T-helper 1 cell treated with Interleukin-12 subunit alpha and Interleukin-12 subunit beta and Interleukin-4 antibody, amounts not matched to agents 30 μg/mL and 1 μg/mL, for 36 hours (primary cell): ENCODE measurements around the gene CCT7.

Experiments
- H3K27ac Mint-ChIP-seq: one replicate; pipeline ENCODE4 v1.8.0; 2021; ENCODE audit warnings: mild to moderate bottlenecking, mixed read lengths
- H3K27me3 Mint-ChIP-seq: one replicate; pipeline ENCODE4 v1.8.0; 2021; ENCODE audit warnings: low read depth, mixed read lengths
- H3K36me3 Mint-ChIP-seq: one replicate; pipeline ENCODE4 v1.8.0; 2021; ENCODE audit warnings: low read depth, mixed read lengths
- H3K4me1 Mint-ChIP-seq: one replicate; pipeline ENCODE4 v1.8.0; 2021; ENCODE audit warnings: low read depth, mixed read lengths
- H3K4me3 Mint-ChIP-seq: one replicate; pipeline ENCODE4 v1.8.0; 2021; ENCODE audit warnings: mild to moderate bottlenecking, moderate library complexity, mixed read lengths
- H3K9me3 Mint-ChIP-seq: one replicate; pipeline ENCODE4 v1.8.0; 2021; ENCODE audit warnings: mixed read lengths

The CCT7 gene

DNA sequence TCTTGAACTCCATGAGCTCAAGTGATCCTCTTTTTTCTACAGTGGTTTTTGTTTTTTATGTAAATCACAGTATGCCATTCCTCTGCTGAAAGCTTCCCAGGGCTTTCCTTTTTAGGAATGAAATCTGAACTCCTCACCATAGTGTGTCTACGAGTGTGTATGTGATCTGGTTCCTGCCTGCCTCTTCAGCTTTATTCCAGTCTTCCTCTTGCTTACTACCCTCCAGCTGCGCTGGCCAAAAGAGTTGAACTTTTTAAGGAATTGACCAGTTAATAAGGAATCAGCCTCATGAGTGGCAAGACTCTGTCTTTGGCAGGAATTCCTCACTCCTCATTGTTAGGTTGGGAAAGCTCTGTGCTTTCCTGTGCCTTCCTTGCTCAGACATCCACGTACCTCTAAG lies 4.0 kb downstream of the CCT7 start:
- Mint-ChIP-seq H3K27me3 (no peaks in the 10 kb centered on the region), H3K4me3 (no peak overlapping the region), H3K36me3 (peaks cover 14% of the 10 kb centered on the region), H3K4me1 (peaks cover 37% of the 10 kb centered on the region), H3K27ac (no peak overlapping the region), H3K9me3 (no peaks in the 10 kb centered on the region)

- no peak overlapping the region for H3K27ac Mint-ChIP-seq
- peaks cover 18% of the 10 kb centered on the region for H3K36me3 Mint-ChIP-seq
- peaks cover 36% of the 10 kb centered on the region for H3K4me1 Mint-ChIP-seq
- no peaks in the 10 kb centered on the region for H3K27me3 Mint-ChIP-seq
- no peaks in the 10 kb centered on the region for H3K9me3 Mint-ChIP-seq
- H3K4me3 Mint-ChIP-seq = no peak overlapping the region
Observed at GRCh38 chr2:73238976-73239375, 4.9 kb downstream of the CCT7 start.

- no peaks in the 10 kb centered on the region for H3K27me3 Mint-ChIP-seq
- no peak overlapping the region for H3K4me3 Mint-ChIP-seq
- H3K4me1 Mint-ChIP-seq = peaks cover 38% of the 10 kb centered on the region
- peaks cover 25% of the 10 kb centered on the region for H3K36me3 Mint-ChIP-seq
- no peaks in the 10 kb centered on the region for H3K9me3 Mint-ChIP-seq
- no peak overlapping the region for H3K27ac Mint-ChIP-seq
Observed at GRCh38 chr2:73239776-73240175, 5.7 kb downstream of the CCT7 start.

- no peak overlapping the region for H3K4me3 Mint-ChIP-seq
- H3K27ac Mint-ChIP-seq = peak overlapping the region; percentile 55
Observed at GRCh38 chr2:73243884-73244570, 9.9 kb downstream of the CCT7 start.

DNA sequence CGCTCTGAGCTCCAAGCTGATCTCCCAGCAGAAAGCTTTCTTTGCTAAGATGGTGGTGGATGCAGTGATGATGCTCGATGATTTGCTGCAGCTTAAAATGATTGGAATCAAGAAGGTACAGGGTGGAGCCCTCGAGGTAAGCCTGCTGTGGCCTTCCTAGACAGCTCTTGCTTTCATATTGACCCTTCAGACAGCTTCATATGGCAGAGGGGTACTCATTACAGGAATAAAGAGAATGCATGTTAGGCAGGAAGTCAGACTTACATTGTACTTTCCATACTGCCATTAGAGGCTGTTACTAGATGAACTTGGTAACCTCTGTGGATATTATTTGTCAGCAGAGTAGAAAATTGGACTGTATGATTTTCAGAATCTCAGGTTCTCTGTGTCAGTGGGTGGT lies 10.5 kb downstream of the CCT7 start:
- Mint-ChIP-seq H3K4me3 (no peak overlapping the region), H3K36me3 (peaks cover 46% of the 10 kb centered on the region), H3K27me3 (no peaks in the 10 kb centered on the region), H3K27ac (peak overlapping the region; percentile 22), H3K4me1 (peaks cover 12% of the 10 kb centered on the region), H3K9me3 (no peaks in the 10 kb centered on the region)

More at GRCh38 chr2:73243884-73244570, 9.9 kb downstream of the CCT7 start:
- H3K27me3 Mint-ChIP-seq = no peaks in the 10 kb centered on the region
- H3K9me3 Mint-ChIP-seq = no peaks in the 10 kb centered on the region
- H3K4me1 Mint-ChIP-seq = peaks cover 16% of the 10 kb centered on the region
- peaks cover 41% of the 10 kb centered on the region for H3K36me3 Mint-ChIP-seq

GRCh38 chr2:73246850-73247249 lies 12.7 kb downstream of the CCT7 start:
- Mint-ChIP-seq H3K4me1 (peaks cover 12% of the 10 kb centered on the region), H3K27me3 (no peaks in the 10 kb centered on the region), H3K36me3 (peaks cover 57% of the 10 kb centered on the region), H3K4me3 (no peak overlapping the region), H3K9me3 (no peaks in the 10 kb centered on the region), H3K27ac (no peak overlapping the region)

- Mint-ChIP-seq H3K4me3 (no peak overlapping the region), H3K27me3 (no peaks in the 10 kb centered on the region), H3K27ac (no peak overlapping the region), H3K36me3 (peaks cover 52% of the 10 kb centered on the region), H3K4me1 (peaks cover 7% of the 10 kb centered on the region), H3K9me3 (no peaks in the 10 kb centered on the region)
Observed at GRCh38 chr2:73249636-73250035, 15.5 kb downstream of the CCT7 start.

DNA sequence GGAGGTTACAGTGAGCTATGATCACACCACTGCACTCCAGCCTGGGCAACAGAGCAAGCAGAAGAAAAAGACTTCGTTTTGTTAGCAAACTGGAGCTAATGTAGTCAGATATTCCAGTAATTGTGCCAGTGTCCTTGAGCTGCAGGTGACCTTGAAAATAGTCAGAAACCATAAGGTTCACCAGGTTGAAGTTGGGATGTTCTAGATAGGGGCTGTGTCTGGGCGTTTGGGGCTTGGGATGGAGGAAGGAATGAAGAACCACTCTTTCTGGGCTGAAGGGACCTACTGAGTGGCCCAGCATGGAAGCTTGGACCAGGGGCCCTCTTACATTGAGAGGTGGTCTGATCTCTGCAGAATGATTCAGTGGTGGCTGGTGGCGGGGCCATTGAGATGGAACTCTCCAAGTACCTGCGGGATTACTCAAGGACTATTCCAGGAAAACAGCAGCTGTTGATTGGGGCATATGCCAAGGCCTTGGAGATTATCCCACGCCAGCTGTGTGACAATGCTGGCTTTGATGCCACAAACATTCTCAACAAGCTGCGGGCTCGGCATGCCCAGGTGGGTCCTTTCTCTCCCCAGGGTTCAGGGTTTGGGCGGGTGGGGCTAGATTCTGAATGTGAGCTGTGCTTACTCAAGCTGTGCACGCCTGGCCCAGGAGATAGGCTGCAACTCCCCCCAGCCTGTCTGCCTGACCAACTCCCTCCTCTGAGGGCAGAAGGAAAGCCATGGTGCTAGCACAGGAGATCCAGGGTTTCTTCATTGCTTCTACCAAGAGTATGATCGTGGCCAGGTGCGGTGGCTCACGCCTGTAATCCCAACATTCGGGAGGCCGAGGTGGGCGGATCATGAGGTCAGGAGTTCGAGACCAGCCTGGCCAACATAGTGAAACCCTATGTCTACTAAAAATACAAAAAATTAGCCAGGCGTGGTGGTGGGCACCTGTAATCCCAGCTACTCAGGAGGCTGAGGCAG lies 17.1 kb downstream of the CCT7 start:
- peaks cover 42% of the 10 kb centered on the region for H3K36me3 Mint-ChIP-seq
- H3K27me3 Mint-ChIP-seq = no peaks in the 10 kb centered on the region
- H3K27ac Mint-ChIP-seq = no peak overlapping the region
- H3K4me3 Mint-ChIP-seq = no peak overlapping the region
- peaks cover 3% of the 10 kb centered on the region for H3K4me1 Mint-ChIP-seq
- H3K9me3 Mint-ChIP-seq = no peaks in the 10 kb centered on the region

DNA sequence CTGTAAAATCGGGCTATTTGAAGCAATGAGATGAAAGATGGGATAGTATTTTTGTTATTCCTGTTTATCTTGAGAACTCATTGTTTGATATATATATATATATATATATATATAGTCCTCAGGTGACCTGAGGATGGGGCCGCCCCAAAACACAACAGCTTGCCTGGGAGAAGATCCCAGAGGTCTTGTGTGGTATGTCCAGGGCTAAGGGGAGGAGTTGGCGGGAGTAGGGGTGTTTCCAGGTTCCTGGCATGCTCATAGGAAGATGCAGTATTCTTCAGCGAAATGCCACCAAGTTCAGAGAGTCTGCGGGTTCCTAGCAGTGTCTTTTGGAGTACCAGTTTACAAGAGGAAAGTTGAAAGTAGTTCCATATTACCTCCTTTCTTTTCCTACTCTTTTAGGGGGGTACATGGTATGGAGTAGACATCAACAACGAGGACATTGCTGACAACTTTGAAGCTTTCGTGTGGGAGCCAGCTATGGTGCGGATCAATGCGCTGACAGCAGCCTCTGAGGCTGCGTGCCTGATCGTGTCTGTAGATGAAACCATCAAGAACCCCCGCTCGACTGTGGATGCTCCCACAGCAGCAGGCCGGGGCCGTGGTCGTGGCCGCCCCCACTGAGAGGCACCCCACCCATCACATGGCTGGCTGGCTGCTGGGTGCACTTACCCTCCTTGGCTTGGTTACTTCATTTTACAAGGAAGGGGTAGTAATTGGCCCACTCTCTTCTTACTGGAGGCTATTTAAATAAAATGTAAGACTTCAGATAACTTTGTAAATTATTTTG lies 18.3 kb downstream of the CCT7 start:
- Mint-ChIP-seq H3K4me3 (no peak overlapping the region), H3K9me3 (no peaks in the 10 kb centered on the region), H3K27me3 (no peaks in the 10 kb centered on the region), H3K4me1 (no peaks in the 10 kb centered on the region), H3K27ac (no peak overlapping the region), H3K36me3 (peaks cover 32% of the 10 kb centered on the region)

- Mint-ChIP-seq H3K9me3 (no peaks in the 10 kb centered on the region), H3K27ac (no peak overlapping the region)
Observed at GRCh38 chr2:73253400-73253799, 19.3 kb downstream of the CCT7 start.

DNA sequence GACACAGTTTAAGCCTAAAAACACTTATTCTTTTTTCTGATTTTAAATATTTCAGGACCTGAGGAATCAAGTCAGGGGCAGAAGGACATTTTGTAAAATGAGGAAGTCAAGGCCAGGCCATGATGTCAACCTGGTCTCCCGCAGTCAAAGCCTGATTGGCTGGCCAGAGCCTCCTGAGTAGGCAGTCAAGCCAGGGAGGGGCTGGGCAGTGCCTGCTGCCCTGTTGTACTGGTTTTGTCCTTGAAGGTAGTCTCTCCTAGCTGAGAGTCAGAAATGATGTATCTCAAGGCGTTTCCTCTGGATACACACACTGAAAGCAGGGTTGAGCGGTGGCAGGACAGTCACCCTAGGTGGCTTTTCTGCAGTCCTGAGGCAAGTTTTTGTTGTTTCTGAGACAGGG lies 19.8 kb downstream of the CCT7 start:
- Mint-ChIP-seq H3K27me3 (no peaks in the 10 kb centered on the region), H3K36me3 (peaks cover 25% of the 10 kb centered on the region), H3K27ac (no peak overlapping the region), H3K4me1 (no peaks in the 10 kb centered on the region), H3K9me3 (no peaks in the 10 kb centered on the region), H3K4me3 (no peak overlapping the region)

More at GRCh38 chr2:73253400-73253799, 19.3 kb downstream of the CCT7 start:
- H3K4me3 Mint-ChIP-seq = no peak overlapping the region
- H3K4me1 Mint-ChIP-seq = no peaks in the 10 kb centered on the region
- peaks cover 29% of the 10 kb centered on the region for H3K36me3 Mint-ChIP-seq
- H3K27me3 Mint-ChIP-seq = no peaks in the 10 kb centered on the region

GRCh38 chr2:73254343-73255006 lies 20.4 kb downstream of the CCT7 start:
- no peak overlapping the region for H3K27ac Mint-ChIP-seq
- H3K4me3 Mint-ChIP-seq = no peak overlapping the region
- no peaks in the 10 kb centered on the region for H3K27me3 Mint-ChIP-seq
- H3K4me1 Mint-ChIP-seq = no peaks in the 10 kb centered on the region
- H3K36me3 Mint-ChIP-seq = peaks cover 21% of the 10 kb centered on the region
- H3K9me3 Mint-ChIP-seq = no peaks in the 10 kb centered on the region

GRCh38 chr2:73255007-73255644 lies 21.0 kb downstream of the CCT7 start:
- Mint-ChIP-seq H3K9me3 (no peaks in the 10 kb centered on the region), H3K4me3 (no peak overlapping the region), H3K36me3 (peaks cover 15% of the 10 kb centered on the region), H3K27me3 (no peaks in the 10 kb centered on the region), H3K27ac (no peak overlapping the region), H3K4me1 (no peaks in the 10 kb centered on the region)
